Stimulated activated naive B cell treated with anti-CD40 and anti-IgM and Interleukin-4, amounts not matched to agents 10 μg/mL and 1 μg/mL and 100 μg/mL, for 72 hours (primary cell): Measurements from ENCODE around the gene SHROOM3.
"Not testable (repeated sequence)": the region's sequence is repeated elsewhere in the genome, so short reads cannot be mapped to it uniquely, and the experiment has no call there.

Experiments used
- ATAC-seq, 2 donors: fragments of 150-1000 bp; cut with Tn5 transposase; replicated peaks; 2 replicates each; pipeline ENCODE4 v1.10.0; 2021; ENCODE audit warnings: moderate library complexity in 1 of 2
- DNase-seq: peaks from one replicate; pipeline ENCODE4 v3.0.0; 2021
- H3K27ac Mint-ChIP-seq: one replicate; pipeline ENCODE4 v1.8.0; 2022; ENCODE audit warnings: mild to moderate bottlenecking, mixed read lengths
- H3K27me3 Mint-ChIP-seq, 2 donors: one replicate each; pipeline ENCODE4 v1.8.0; 2022; ENCODE audit warnings: mixed read lengths in 2 of 2
- H3K36me3 Mint-ChIP-seq, 2 donors: one replicate each; pipeline ENCODE4 v1.8.0; 2022; ENCODE audit warnings: mixed read lengths in 2 of 2, mild to moderate bottlenecking in 1 of 2
- H3K4me1 Mint-ChIP-seq, 2 donors: one replicate each; pipeline ENCODE4 v1.8.0; 2022; ENCODE audit warnings: mixed read lengths in 2 of 2, mild to moderate bottlenecking in 1 of 2
- H3K4me3 Mint-ChIP-seq, 2 donors: one replicate each; pipeline ENCODE4 v1.8.0; 2022; ENCODE audit warnings: mild to moderate bottlenecking in 2 of 2, mixed read lengths in 2 of 2, moderate library complexity in 1 of 2
- H3K9me3 Mint-ChIP-seq, 2 donors: one replicate each; pipeline ENCODE4 v1.8.0; 2022; ENCODE audit warnings: mixed read lengths in 2 of 2, mild to moderate bottlenecking in 1 of 2

Gene SHROOM3

DNA sequence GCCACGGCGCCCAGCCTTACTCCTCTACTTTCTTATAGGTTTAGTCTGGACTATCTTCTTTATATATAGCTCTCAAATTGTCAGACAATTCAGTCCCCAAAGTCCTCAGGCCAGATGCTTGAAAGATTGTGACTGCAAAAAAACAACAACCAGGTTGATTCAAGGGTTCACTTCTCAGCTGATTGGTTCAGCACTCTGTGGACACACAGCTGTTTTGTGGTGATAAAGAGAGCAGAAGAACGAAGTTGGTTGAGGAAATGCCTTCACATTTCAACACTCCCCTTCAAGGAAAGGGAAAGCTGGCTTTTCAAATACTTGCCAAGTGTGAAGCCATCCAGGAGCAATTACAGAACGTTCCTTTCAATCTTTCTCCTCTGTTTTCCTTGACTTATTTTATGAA lies 166.8 kb downstream of the SHROOM3 start:
- Mint-ChIP-seq H3K4me1 (peaks cover under 1 to 2% of the 10 kb centered on the region in 2 donors), H3K27ac (no peak overlapping the region), H3K27me3 (peaks cover 0 to 6% of the 10 kb centered on the region in 2 donors), H3K36me3 (no peaks in the 10 kb centered on the region), H3K9me3 (no peaks in the 10 kb centered on the region), H3K4me3 (no peak overlapping the region)
- DNase-seq (no peak), ATAC-seq (no peak)

DNA sequence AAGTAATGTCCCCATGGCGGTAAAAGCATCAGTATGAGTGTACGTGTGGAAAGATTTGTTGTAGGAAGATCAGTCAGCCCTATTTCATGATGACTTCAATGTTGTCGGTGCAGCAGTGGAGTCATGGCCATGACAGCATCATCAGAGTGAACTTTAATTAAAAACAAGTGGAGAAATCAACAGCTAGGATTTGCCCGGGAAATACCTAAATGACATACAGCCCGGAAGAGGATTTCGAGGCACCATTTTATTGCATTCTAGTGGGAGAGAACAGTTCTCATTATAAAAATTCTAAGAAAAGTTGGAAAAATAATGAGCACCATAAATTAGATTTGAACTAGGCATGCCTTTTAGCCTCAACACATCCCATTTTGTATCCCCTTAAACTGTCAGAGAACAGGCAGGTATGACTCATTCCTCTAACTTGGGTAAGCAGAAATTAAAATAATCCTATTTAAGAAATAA lies 170.1 kb downstream of the SHROOM3 start:
- ATAC-seq (no peak), DNase-seq (no peak)
- H3K4me3 Mint-ChIP-seq, result no peak overlapping the region
- no peak overlapping the region for H3K27ac Mint-ChIP-seq
- no peaks in the 10 kb centered on the region for H3K36me3 Mint-ChIP-seq
- H3K4me1 Mint-ChIP-seq, result peaks cover 12 to 24% of the 10 kb centered on the region in 2 donors
- no peaks in the 10 kb centered on the region for H3K27me3 Mint-ChIP-seq
- no peaks in the 10 kb centered on the region for H3K9me3 Mint-ChIP-seq

DNA sequence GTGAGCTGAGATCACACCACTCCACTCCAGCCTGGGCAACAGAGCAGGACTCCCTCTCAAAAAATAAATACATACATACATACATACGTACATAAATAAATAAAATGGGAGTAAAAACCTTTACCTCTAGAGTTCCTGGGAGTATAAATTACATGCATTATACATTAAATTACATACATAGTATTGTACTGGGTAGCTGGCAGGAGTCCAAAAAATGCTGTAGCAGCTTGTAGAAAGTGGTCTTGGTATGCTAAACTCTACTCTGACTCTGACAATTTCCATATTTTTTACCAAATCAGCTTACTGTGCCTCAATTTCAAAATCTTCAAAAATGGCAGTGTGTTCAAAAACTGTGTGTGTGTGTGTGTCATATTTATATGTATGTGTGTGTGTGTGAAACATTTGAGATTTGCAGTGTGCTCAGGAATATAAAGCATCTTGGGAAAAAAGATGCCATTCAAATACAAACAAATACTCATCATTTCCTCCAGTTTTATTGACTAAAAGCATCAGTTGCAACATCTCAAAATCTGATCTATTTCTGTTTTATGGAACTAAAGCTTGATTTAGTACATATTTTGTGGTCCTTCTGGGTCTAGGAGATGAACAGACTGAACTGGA lies 171.7 kb downstream of the SHROOM3 start:
- peak overlapping the region in 1 of 2 donors; percentile 21 for H3K4me3 Mint-ChIP-seq
- H3K27ac Mint-ChIP-seq, result no peak overlapping the region
- H3K27me3 Mint-ChIP-seq, result no peaks in the 10 kb centered on the region
- ATAC-seq (no peak), DNase-seq (no peak)
- no peaks in the 10 kb centered on the region for H3K36me3 Mint-ChIP-seq
- H3K4me1 Mint-ChIP-seq, result peaks cover 12 to 24% of the 10 kb centered on the region in 2 donors
- H3K9me3 Mint-ChIP-seq, result no peaks in the 10 kb centered on the region

DNA sequence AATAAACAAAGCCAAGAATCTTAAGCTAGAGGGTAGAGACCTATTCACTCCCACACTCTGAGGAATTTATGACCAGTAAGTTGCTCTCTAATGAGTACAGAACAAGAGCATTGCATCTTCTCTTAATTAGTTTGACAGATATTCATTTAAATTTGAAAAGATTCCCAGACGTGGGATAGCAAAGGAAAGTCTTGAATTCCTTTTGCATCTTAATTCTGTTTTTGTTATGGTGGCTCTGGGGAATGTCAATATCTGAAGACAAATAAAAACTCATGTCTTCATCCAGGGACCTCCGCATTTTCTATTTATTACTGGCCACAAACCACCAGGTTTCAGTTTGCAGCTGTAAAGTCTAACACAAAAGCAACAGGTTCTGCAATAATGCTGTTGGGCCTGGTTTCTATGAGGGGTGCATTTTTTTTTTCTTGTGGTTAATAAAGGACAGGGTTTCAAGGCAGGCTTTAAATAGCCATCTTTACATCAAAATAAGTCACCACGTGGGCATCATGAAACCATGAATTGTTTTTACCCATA lies 172.3 kb downstream of the SHROOM3 start:
- Mint-ChIP-seq H3K27me3 (no peaks in the 10 kb centered on the region), H3K4me1 (peaks cover 12 to 24% of the 10 kb centered on the region in 2 donors), H3K36me3 (no peaks in the 10 kb centered on the region), H3K9me3 (no peaks in the 10 kb centered on the region), H3K4me3 (peak overlapping the region in 1 of 2 donors; percentile 21), H3K27ac (no peak overlapping the region)
- ATAC-seq, result peak; percentile 88 to 91
- DNase-seq, result peak; percentile 28

DNA sequence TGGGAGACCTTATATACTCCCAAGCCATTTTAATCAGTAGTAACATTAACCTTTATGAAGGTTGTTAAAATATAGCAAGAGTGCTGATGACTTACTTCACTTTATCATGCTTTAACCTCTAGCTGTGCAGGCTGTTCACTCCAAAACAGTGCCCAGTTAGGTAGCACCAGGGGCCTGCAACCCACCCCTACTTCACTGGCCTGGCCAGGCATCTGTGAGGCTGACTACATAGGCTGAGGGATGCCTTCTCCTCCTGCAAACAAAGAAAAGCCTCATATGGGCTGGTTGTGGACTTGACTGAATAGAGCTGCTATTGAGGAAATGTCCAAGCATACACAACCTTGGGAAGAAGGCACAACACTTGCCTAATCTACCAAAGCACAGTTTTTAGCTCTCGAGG lies 172.8 kb downstream of the SHROOM3 start:
- ATAC-seq (peak; percentile 33 to 34), DNase-seq (no peak)
- H3K27ac Mint-ChIP-seq, result no peak overlapping the region
- no peaks in the 10 kb centered on the region for H3K36me3 Mint-ChIP-seq
- H3K9me3 Mint-ChIP-seq, result no peaks in the 10 kb centered on the region
- peaks cover 12 to 24% of the 10 kb centered on the region in 2 donors for H3K4me1 Mint-ChIP-seq
- no peak overlapping the region for H3K4me3 Mint-ChIP-seq
- no peaks in the 10 kb centered on the region for H3K27me3 Mint-ChIP-seq

DNA sequence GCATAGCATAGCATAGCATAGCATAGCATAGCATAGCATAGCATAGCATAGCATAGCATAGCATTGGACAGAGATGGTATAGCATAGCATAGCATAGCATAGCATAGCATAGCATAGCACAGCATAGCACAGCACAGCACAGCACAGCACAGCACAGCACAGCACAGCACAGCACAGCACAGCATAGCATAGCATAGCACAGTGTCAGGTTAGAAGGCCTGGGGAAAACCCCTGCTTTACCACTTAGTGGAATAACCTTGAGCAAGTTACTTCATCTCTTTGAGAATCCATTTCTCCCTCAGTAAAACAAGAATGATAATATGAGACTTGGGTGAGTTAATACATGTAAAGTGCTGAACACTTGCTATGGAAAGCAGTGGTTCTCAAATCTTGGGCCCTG lies 173.5 kb downstream of the SHROOM3 start:
- ATAC-seq, result peak; percentile 73 to 76
- H3K27me3 Mint-ChIP-seq, H3K36me3 Mint-ChIP-seq, H3K4me3 Mint-ChIP-seq, H3K27ac Mint-ChIP-seq, H3K9me3 Mint-ChIP-seq, DNase-seq: not testable (repeated sequence)
- peaks cover 12 to 24% of the 10 kb centered on the region in 2 donors for H3K4me1 Mint-ChIP-seq

DNA sequence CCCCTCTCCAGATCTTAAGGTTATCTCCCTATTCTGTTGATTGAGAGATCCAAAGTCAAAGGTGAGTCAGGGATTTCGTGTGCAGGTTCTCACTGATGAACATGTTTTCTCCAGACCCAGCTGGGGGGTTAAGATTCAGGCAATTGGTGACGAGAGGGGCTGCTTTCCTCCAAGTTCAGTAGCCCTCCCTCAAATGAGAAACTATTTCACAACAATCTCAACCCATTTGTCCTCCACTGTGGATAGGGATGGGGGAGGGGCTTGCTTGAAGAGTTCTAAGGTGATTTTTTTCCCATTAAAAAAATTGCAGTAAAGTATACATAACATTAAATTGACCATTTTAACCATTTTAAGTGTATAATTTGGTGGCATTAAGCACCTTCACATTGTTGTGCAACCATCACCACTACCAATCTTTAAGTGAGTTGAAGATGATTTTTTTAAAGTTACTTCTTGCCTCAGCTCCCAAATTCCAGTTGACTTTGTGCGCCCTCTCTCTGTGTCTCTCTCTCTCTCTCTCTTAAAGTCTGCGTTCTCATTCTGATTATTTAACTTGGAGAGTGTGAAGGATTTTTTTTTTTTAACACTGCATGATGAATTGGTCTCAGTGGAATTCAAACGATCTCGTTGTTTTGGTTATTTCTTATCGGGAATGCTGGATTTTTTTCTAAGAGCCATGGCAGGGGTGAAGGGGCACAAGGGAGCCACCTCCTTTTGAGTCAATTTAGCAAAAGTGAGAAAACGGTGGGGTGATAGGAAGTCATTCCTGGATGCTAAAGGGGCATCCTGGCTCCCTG lies 175.9 kb downstream of the SHROOM3 start:
- Mint-ChIP-seq H3K36me3 (no peaks in the 10 kb centered on the region), H3K27me3 (no peaks in the 10 kb centered on the region), H3K4me1 (peaks cover 12 to 24% of the 10 kb centered on the region in 2 donors), H3K27ac (no peak overlapping the region), H3K9me3 (no peaks in the 10 kb centered on the region), H3K4me3 (no peak overlapping the region)
- DNase-seq (no peak), ATAC-seq (no peak)

DNA sequence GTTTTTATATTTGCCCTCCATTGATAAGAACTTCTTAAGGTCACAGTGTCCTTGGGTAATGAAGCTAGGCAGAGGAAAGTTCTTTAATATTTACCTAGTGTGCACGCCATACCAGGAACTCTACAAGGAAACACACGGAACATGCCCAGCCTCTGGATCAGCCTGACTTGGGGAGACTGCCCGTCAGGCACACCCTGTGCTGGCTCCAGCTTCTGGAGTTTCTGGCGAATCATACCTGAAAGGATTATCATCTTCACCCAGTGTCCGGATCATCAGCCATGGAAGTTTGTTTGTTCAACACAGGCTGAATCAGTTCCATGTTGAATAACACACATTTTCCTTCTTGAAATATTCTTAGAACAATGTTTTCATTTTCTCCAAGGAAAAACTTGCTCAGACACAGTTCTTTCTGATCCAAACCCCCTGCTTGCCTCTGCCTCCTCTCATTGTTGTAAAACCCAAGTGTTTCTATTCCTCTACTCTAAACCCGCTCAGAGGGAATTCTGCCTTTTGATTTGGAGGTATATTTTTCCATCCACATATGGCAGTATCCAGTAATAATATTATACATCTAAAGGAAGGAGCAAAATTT lies 176.7 kb downstream of the SHROOM3 start:
- Mint-ChIP-seq H3K27me3 (no peaks in the 10 kb centered on the region), H3K4me1 (peaks cover 12 to 23% of the 10 kb centered on the region in 2 donors), H3K27ac (no peak overlapping the region), H3K4me3 (no peak overlapping the region), H3K36me3 (no peaks in the 10 kb centered on the region), H3K9me3 (no peaks in the 10 kb centered on the region)
- DNase-seq (no peak), ATAC-seq (no peak)

DNA sequence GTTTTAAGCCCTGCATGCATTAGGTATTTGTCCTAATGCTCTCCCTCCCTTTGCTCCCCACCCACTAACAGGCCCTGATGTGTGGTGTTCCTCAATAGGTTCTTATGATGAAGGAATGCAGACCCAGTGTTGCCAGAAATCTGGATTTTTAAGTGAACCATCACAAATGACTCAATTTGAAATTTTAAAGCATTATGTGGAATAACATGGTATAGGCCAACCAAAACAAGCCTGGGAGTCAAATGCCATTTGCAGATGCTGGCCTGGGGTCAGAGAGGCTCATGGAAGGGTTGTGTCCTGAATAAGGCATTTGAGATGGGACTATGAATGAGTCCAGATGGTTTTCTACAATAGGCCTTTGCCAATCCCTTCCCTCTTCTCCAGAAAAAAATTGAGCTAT lies 179.6 kb downstream of the SHROOM3 start:
- ATAC-seq (no peak), DNase-seq (no peak)
- Mint-ChIP-seq H3K27ac (no peak overlapping the region), H3K4me3 (no peak overlapping the region), H3K27me3 (no peaks in the 10 kb centered on the region), H3K9me3 (no peaks in the 10 kb centered on the region), H3K36me3 (no peaks in the 10 kb centered on the region), H3K4me1 (no peaks in the 10 kb centered on the region)

DNA sequence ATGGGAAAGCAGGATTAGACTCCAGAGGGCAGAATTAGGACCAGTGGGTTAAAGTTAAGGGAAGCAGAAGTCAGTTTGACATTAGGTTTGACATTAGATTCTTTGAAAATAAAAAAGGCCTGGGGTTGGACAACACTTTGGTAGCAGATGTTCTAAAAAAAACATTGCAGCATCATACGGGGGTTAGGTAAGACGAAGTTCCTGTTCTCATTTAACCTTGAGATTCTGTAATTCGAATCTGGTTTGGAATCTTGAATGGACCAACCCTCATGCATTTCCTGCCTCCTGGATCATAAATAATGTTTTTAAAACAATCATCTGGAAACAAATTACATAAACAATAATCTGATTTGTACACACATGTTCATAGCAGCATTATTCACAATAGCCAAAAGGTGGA lies 181.0 kb downstream of the SHROOM3 start:
- no peaks in the 10 kb centered on the region for H3K4me1 Mint-ChIP-seq
- DNase-seq, result no peak
- H3K36me3 Mint-ChIP-seq, result no peaks in the 10 kb centered on the region
- no peak for ATAC-seq
- no peaks in the 10 kb centered on the region for H3K9me3 Mint-ChIP-seq
- no peak overlapping the region for H3K27ac Mint-ChIP-seq
- no peak overlapping the region for H3K4me3 Mint-ChIP-seq
- no peaks in the 10 kb centered on the region for H3K27me3 Mint-ChIP-seq

DNA sequence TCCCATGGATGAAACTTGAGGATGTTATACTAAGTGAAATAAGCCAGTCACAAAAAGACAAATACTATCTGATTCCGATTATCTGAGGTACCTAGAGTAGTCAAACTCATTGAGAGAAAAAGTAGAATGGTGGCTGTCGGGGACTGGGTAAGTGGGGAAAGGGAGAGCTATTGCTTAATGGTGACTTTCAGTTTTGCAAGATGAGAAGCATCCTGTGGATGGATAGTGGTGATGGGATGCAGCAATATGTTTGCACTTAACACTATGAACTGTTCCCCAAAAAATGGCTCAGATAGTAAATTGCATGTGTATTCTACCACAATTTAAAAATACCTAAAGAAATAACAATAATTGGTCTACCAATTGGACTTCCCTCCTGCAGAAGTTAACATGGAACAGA lies 181.5 kb downstream of the SHROOM3 start:
- DNase-seq (no peak), ATAC-seq (no peak)
- Mint-ChIP-seq H3K27ac (no peak overlapping the region), H3K27me3 (no peaks in the 10 kb centered on the region), H3K4me3 (no peak overlapping the region), H3K9me3 (no peaks in the 10 kb centered on the region), H3K36me3 (no peaks in the 10 kb centered on the region), H3K4me1 (no peaks in the 10 kb centered on the region)

DNA sequence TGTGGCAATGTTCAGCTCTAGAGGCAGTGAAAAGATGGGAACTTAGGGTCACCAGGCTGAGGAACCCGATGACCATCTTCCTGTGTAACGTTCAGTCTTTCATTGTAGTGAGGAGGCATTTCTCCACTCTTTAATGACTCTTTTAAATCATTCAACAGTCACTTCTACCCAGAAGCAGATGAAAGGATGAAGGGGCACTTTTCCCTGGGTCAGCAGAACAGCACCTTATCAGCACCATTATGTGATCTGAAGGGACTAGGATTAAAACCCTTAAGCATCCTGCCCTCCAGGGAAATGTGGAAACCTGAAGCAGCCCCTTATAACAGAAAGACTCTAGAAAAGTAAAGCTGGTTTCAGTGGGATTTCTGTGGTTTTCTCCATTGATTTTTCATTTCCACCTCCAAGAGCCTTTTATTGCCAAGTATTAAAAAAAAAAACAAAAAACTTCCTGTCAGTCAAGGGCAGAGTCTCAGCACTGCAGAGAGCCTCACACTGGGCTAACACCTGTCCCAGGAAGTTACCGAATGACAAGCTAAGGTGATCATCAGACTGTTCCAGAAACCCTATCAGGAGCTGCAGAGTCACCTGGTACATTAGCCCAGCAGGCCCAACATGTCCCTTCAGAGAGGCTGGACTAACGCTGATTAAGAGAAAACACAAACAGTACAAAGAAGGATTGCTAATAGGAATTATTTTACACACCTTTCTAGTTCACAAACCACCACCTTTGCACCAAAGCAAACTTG lies 185.9 kb downstream of the SHROOM3 start:
- Mint-ChIP-seq H3K9me3 (no peaks in the 10 kb centered on the region), H3K36me3 (no peaks in the 10 kb centered on the region), H3K4me1 (peaks cover 0 to 2% of the 10 kb centered on the region in 2 donors), H3K27me3 (peaks cover 0 to 4% of the 10 kb centered on the region in 2 donors), H3K4me3 (no peak overlapping the region), H3K27ac (no peak overlapping the region)
- DNase-seq (no peak), ATAC-seq (no peak)

DNA sequence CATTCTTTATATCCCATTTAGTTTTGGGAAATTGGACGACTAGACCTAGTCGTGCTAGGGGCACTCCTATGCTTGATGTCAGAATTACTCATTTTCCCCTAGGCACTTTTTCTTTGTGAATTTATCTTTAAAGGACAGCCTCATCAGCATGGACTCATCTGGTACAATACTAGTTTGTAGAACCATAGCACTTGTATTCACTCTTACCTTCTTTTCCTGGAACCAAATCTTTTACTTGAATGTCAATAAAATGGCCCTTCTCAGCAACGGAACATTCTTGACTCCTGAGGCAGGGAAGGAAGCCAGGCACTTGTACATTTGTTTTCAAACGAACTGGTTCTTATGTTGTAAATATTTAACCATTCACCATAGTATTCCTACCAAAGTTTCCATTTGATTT lies 187.1 kb downstream of the SHROOM3 start:
- Mint-ChIP-seq H3K27me3 (peaks cover 0 to 4% of the 10 kb centered on the region in 2 donors), H3K4me3 (no peak overlapping the region), H3K4me1 (peaks cover 0 to 2% of the 10 kb centered on the region in 2 donors), H3K36me3 (no peaks in the 10 kb centered on the region), H3K27ac (no peak overlapping the region), H3K9me3 (no peaks in the 10 kb centered on the region)
- DNase-seq, result no peak
- no peak for ATAC-seq

DNA sequence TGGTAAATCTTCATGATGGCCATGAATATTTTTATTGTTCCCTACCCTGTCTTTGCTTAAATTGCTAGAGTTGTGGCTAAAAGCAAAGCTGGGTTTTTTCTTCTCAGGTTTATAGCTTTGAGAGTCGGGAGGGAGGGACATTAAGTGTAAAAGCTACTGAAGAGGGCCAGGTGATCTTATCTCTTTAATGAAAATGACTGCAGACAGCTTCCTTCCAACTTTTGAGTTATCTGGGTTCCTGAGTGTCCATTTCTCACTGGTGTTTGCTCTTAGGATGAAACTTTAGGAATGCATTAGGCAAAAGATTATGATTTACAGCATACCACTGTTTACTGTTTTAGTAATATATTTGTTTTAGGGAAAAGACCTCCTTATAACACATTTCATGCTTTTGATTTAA lies 187.7 kb downstream of the SHROOM3 start:
- peaks cover 0 to 2% of the 10 kb centered on the region in 2 donors for H3K4me1 Mint-ChIP-seq
- H3K27ac Mint-ChIP-seq, result no peak overlapping the region
- H3K4me3 Mint-ChIP-seq, result no peak overlapping the region
- peaks cover 0 to 4% of the 10 kb centered on the region in 2 donors for H3K27me3 Mint-ChIP-seq
- no peak for DNase-seq
- H3K9me3 Mint-ChIP-seq, result no peaks in the 10 kb centered on the region
- no peaks in the 10 kb centered on the region for H3K36me3 Mint-ChIP-seq
- no peak for ATAC-seq
